ENCODE data around the gene MPPE1.
"Not testable (repeated sequence)": the region's sequence is repeated elsewhere in the genome, so short reads cannot be mapped to it uniquely, and the experiment has no call there.

Gene MPPE1

GRCh38 chr18:11927497-11927896 lies 19.4 kb upstream of the MPPE1 start:
- no peak for DNase-seq (ENCODE audit: low read depth in 2 of 2, low spot score in 1 of 2)

GRCh38 chr18:11925800-11926481 lies 17.8 kb upstream of the MPPE1 start:
- DNase-seq (ENCODE audit: low read depth in 2 of 2, low spot score in 1 of 2) = no peak

- no peak for DNase-seq (ENCODE audit: low read depth in 2 of 2, low spot score in 1 of 2)
Observed at GRCh38 chr18:11923450-11923849, 15.3 kb upstream of the MPPE1 start.

GRCh38 chr18:11919522-11919921 lies 11.4 kb upstream of the MPPE1 start:
- not testable (repeated sequence) for DNase-seq (ENCODE audit: low read depth in 2 of 2, low spot score in 1 of 2)

GRCh38 chr18:11916880-11917279 lies 8.8 kb upstream of the MPPE1 start:
- not testable (repeated sequence) for DNase-seq (ENCODE audit: low read depth in 2 of 2, low spot score in 1 of 2)

GRCh38 chr18:11909591-11910026 lies 1.5 kb upstream of the MPPE1 start:
- no peak for DNase-seq (ENCODE audit: low read depth in 2 of 2, low spot score in 1 of 2)

GRCh38 chr18:11909061-11909455 lies 941 bp upstream of the MPPE1 start:
- DNase-seq (ENCODE audit: low read depth in 2 of 2, low spot score in 1 of 2) = no peak

- no peak for DNase-seq (ENCODE audit: low read depth in 2 of 2, low spot score in 1 of 2)
Observed at GRCh38 chr18:11906926-11907874, 917 bp downstream of the MPPE1 start.

GRCh38 chr18:11906176-11906575 lies 1.9 kb downstream of the MPPE1 start:
- DNase-seq (ENCODE audit: low read depth in 2 of 2, low spot score in 1 of 2) = no peak

GRCh38 chr18:11905613-11906012 lies 2.5 kb downstream of the MPPE1 start:
- DNase-seq (ENCODE audit: low read depth in 2 of 2, low spot score in 1 of 2) = no peak

- DNase-seq (ENCODE audit: low read depth in 2 of 2, low spot score in 1 of 2) = no peak
Observed at GRCh38 chr18:11902522-11903292, 5.4 kb downstream of the MPPE1 start.

- DNase-seq (ENCODE audit: low read depth in 2 of 2, low spot score in 1 of 2) = no peak
Observed at GRCh38 chr18:11901826-11902438, 6.2 kb downstream of the MPPE1 start.

- DNase-seq (ENCODE audit: low read depth in 2 of 2, low spot score in 1 of 2) = no peak
Observed at GRCh38 chr18:11899063-11899462, 9.1 kb downstream of the MPPE1 start.

- no peak for DNase-seq (ENCODE audit: low read depth in 2 of 2, low spot score in 1 of 2)
Observed at GRCh38 chr18:11897781-11898180, 10.3 kb downstream of the MPPE1 start.

GRCh38 chr18:11892438-11892837 lies 15.7 kb downstream of the MPPE1 start:
- DNase-seq (ENCODE audit: low read depth in 2 of 2, low spot score in 1 of 2) = not testable (repeated sequence)

GRCh38 chr18:11891737-11892136 lies 16.4 kb downstream of the MPPE1 start:
- DNase-seq (ENCODE audit: low read depth in 2 of 2, low spot score in 1 of 2) = no peak

- no peak for DNase-seq (ENCODE audit: low read depth in 2 of 2, low spot score in 1 of 2)
Observed at GRCh38 chr18:11889284-11889683, 18.8 kb downstream of the MPPE1 start.

GRCh38 chr18:11888726-11889125 lies 19.4 kb downstream of the MPPE1 start:
- DNase-seq (ENCODE audit: low read depth in 2 of 2, low spot score in 1 of 2) = no peak

GRCh38 chr18:11887328-11888128 lies 20.6 kb downstream of the MPPE1 start:
- no peak for DNase-seq (ENCODE audit: low read depth in 2 of 2, low spot score in 1 of 2)

- no peak for DNase-seq (ENCODE audit: low read depth in 2 of 2, low spot score in 1 of 2)
Observed at GRCh38 chr18:11886577-11887110, 21.5 kb downstream of the MPPE1 start.

All from stimulated activated CD8-positive, alpha-beta memory T cell treated with anti-CD3 and anti-CD28 coated beads, Interleukin-4, amount 100 ng/mL, for 4 hours (primary cell).